GM19397 (cell line): ENCODE measurements around the gene FBLIM1.

Experiments used
- ATAC-seq: cut with Tn5 transposase; IDR thresholded peaks from one replicate; pipeline ENCODE4 v1.9.1; 2021; ENCODE audit warnings: mild to moderate bottlenecking, moderate library complexity; ENCODE audit not compliant: unreplicated experiment

The FBLIM1 gene

DNA sequence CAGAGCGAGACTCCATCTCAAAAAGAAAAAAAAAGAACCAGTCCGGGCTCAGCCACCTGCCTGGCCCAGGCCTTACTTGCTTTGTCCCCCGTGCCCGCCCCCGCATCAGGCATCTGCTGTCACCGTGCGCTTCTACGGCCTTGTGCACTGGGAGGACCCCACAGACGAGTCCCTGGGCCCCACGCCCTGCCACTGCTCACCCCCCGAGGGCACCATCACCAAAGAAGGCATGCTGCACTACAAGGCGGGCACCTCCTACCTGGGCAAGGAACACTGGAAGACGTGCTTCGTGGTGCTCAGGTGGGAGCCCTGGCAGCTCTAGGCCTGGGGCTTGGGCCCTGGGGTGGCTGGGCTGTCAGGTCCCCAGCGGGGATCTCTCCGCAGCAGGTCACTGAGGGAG lies 28.2 kb upstream of the FBLIM1 start:
- ATAC-seq, result no peak

DNA sequence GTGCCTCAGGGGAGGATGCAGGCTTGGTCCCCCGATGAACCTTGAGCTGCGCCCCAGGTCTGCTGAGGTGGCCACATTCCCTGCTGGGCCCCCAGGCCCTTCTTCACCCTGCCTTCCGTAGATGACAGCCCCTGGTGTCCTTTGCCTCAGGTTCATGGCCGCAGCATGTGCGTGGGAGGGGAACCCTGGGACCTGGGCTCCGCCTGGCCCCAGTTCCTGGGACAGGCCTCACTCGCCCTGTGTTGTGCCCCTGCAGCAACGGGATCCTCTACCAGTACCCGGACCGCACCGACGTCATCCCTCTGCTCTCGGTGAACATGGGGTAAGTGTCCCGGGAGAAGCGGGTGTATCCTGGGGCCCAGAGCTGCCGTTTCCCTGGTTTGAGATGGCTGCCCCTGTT lies 27.7 kb upstream of the FBLIM1 start:
- ATAC-seq, result no peak

DNA sequence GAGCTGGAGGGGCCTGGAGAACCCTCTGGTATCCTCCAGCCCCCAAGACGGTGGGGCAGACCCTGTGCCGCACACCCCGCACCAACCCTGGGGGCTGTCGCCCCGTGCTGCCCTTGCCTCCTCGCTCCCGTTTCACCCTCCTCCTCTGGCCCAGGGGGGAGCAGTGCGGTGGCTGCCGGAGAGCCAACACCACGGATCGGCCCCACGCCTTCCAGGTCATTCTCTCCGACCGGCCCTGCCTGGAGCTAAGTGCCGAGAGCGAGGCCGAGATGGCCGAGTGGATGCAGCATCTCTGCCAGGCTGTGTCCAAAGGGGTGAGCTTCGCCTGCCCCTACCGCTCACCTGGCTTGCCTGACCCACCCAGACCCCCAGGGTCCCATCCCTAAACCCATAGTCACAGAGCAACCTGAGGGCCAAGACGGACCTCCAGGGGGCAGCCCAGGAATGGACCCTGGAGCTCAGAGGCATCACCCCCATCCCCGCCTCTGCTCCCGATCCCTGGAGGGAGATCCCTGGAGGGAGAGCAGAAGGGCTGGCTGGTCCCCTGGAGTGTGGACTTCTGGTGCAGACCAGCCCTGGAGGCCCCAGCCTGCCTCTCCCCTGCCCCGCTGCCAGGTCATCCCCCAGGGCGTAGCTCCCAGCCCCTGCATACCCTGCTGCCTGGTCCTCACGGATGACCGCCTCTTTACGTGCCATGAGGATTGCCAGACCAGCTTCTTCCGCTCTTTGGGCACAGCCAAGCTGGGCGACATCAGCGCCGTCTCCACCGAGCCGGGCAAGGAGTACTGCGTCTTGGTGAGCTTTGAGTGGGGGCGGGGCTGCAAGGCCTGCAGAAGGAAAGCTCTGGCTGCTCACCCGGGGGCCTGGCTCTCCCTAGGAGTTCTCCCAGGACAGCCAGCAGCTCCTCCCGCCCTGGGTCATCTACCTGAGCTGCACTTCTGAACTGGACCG lies 26.6 kb upstream of the FBLIM1 start:
- no peak for ATAC-seq

DNA sequence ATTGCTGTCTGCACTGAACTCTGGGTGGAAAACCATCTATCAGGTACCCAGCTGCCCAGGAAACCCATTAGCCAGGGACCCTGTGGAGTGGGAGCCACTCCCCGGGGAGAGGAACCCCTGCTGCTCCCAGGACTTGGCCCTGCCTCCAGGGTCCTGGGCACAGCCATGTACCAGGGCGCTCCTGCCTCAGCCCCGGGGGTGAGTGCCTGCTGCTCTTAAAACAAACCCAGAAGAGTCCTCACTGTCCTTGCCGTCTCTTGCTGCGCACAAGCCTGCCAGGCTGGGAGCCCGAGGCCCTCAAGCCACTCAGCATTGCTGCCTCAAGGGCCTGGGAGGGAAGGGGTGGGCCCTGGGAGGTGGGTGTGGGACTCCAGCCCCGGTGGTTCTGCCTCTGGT lies 25.9 kb upstream of the FBLIM1 start:
- ATAC-seq, result no peak

DNA sequence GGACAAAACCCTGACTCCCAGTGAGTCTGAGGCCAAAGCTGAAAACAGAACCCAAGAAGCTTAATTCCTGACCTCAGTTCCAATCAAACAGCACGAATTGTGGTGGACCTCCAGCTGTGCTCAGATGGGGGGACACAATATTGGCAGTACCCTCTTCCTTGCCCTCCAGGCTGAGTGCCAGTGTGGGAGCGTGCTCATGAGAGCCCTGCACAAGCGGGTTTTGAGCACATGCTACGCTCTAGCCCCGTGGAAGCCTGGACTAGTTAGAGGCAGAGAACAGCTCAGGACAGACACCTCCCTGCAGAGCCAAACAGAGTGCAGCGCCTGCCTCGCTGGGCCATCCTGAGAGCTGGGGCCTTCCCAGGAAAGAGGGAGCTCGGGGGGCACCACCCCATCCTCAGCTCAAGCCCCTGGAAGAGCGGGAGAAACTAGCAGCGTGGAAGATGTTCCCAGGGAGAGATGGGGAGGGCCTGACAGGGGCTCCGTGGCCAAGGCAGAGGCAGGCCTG lies 25.3 kb upstream of the FBLIM1 start:
- ATAC-seq, result no peak

DNA sequence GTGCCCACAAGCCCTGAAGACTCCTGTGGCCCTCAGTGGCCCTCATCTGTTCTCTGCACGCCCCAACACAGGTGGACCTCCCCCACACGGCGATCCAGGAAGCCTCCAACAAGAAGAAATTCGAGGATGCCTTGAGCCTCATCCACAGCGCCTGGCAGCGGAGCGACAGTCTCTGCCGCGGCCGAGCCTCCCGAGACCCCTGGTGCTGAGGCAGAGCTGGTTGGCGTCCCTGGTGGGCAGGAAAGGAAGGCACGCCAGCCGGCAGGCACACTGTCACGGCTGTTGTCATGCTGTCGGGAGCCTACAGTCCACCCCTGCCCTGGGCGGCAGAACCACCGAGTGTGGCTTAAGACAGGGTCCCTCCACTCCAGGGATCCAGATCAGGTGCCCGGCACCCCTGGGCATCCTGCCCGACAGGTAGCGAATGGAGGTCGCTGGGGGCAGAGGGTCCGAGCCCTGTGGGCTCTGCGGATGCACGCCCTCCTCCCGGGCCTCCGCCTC lies 24.8 kb upstream of the FBLIM1 start:
- ATAC-seq, result no peak

DNA sequence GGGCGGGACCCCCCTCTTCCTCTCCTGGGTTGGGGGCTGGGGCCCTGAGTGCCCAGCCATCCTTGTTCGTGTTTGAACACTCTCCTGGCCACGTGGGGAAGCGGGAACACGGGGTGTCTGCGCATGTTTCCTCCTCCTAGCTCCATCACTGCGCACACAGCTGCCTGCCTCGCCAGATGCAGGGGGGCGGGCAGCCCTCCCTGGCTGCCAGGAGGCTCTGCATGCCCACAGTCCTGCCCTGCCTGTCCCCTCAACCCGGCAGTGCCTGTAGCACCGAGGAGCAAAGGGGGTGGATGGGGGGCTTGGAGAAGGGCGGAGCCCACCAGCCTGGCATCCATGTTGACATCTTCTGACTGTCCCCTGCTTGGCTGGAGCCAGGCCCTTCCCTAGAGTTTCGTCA lies 24.3 kb upstream of the FBLIM1 start:
- ATAC-seq, result no peak

DNA sequence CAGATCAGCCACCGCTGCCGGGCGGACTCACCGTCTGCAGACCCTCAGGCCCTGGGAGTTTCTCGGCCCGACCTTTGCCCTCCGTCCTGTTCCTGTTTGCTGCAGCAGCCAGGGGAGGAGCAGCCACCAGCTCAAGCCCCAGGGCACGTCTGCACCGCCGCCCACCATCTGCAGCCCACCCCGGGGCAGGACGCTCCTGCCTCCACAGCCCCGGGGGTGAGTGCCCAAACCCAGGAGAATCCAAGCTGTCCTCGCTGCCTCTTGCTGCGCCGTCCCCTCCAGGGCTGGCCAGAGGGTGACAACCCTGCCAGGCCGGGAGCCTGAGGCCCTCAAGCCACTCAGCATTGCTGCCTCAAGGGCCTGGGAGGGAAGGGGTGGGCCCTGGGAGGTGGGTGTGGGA lies 23.7 kb upstream of the FBLIM1 start:
- no peak for ATAC-seq

DNA sequence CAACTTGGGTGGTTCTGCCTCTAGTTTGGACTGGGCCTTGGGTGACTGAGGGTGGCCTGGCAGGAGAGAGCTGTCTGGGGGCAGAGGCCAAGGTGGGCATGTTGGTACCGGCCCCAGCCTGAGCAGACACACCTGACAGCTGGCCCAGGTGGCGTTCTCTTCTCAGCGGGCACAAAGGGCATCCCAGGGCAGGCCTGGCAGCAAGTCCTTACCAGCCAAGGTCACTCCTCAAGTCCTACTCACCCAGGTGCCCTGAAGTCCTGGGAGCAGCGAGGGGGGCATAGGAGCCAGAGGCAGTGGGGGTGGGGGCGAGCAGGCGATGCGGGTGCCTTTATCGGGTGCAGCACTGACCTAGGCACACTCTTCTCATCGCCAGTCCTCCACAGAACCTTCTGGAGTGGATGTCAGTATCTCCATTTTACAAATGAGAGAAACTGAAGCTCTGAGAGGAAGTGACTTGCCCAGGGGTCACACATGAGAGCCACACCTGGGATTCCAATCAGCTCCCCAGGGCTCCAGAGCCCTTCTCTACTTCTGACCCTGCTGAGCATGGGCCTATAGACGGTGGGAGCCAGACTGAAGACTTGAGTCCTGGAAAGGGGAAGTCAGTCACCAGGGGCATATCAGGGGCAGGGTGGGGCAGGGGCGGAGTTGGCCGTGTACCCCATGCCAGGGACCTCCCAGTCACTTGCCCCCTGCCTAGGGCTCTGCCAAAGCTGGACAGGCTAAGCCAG lies 23.1 kb upstream of the FBLIM1 start:
- ATAC-seq, result no peak

DNA sequence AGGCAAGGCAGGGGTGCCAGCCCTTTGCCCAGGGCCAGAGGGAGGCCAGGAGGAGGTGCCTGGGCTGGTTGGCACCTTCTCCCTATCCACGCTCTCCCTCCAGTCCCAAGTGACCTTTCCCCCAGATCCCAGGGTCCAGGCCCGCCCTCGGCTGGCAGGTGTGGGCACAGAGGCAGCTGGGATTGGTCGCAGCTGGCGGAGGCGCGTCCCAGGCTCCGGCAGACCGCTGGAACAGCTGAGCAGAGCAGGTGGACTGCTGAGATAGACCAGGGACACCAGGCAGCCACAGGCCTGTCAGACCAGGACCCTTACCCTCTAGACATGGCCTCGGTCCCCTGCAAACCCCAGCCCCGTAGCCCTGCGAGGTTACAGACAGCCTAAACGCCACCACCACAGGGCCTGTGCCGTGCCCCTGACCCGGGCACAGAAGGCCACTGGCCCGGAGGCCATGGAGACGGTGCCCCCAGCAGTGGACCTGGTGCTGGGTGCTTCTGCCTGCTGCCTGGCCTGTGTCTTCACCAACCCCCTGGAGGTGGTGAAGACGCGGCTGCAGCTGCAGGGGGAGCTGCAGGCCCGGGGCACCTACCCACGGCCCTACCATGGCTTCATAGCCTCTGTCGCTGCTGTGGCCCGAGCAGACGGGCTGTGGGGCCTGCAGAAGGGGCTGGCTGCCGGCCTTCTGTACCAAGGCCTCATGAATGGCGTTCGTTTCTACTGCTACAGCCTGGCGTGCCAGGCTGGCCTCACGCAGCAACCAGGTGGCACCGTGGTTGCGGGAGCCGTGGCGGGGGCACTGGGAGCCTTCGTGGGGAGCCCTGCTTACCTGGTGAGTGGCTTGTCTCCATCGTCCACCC lies 22.3 kb upstream of the FBLIM1 start, which contains the start of gene SLC25A34:
SLC25A34 (plus strand) TSS at position 221 of the 854 bp plus-strand sequence; CDS start at position 449, 228 bp downstream.
- no peak for ATAC-seq

DNA sequence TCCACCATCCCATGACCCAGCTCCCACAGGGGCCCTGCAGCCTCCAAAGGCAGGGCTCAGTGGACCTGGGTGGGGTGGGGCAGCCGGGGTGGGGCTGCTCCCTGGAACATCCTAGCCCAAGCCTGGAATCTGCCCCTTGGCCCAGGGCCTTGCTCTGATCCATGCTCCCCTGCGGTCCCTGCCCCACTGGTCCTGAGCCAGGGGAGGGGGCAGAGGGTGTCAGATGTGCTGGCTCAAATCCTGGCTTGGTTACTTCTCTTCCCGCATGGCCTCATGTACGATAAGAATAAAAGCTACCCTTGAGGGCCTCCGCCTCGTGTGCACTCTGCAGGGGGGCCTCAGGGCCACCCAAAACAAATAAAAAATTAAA lies 21.7 kb upstream of the FBLIM1 start:
- ATAC-seq, result no peak

DNA sequence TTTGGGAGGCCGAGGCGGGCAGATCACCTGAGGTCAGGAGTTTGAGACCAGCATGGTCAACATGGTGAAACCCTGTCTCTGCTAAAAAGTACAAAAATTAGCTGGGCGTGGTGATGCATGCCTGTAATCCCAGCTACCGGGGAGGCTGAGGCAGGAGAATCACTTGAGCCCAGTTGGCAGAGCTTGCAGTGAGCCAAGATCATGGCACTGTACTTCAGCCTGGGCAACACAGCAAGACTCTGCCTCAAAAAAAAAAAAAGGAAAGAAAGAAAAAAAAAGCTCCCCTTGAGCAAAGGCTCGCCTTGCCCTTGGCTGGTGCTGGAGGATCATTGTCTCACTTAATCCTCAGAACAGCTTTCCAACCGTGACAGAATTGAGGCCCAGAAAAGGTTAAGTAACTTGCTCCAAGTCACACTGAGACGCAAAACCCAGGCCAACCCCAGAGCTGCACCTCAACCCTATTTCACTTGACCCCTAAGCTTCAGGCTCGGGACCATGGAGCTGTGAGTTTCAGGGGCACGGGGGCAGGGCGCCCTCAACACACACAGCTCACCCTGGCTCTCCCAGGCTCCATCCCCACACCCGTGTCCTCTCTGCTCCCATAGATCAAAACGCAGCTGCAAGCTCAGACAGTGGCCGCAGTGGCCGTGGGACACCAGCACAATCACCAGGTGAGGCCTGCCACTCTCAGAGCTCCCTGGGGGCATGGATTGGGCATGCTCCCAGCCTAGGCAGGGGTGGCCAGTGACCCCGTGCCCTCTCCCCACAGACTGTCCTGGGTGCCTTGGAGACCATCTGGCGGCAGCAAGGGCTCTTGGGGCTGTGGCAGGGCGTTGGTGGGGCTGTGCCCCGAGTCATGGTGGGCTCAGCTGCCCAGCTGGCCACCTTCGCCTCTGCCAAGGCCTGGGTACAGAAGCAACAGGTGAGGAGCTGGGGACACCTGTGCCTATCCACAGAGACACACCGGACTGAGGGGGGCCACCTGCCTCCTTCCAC lies 21.0 kb upstream of the FBLIM1 start:
- no peak for ATAC-seq

DNA sequence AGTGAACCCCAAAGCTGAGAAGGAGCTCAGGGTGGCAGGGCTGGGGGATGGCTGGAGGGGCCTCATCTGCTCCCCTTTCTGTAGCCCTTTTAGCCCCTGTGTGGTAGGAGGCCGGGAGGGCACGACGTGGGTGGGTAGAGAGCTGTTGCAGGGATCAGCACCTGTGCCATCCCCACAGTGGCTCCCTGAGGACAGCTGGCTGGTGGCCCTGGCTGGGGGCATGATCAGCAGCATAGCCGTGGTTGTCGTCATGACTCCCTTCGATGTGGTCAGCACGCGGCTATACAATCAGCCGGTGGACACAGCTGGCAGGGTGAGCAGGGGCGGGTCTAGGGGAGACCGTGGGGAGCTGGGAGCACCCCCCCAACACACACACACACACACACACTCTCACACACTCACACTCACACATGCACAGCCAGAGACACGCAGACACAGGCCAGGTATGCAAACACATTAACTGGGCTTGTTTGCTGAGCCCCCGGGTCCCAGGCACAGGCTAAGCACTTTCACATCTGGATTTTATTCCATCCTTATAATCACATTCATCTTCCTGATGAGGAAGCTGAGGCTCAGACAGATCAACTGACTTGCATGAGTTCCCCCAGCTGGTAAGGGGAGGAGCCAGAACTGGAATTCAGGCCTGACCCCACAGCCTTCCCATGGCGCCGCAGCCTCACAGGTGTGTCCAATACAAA lies 20.0 kb upstream of the FBLIM1 start:
- ATAC-seq, result no peak

DNA sequence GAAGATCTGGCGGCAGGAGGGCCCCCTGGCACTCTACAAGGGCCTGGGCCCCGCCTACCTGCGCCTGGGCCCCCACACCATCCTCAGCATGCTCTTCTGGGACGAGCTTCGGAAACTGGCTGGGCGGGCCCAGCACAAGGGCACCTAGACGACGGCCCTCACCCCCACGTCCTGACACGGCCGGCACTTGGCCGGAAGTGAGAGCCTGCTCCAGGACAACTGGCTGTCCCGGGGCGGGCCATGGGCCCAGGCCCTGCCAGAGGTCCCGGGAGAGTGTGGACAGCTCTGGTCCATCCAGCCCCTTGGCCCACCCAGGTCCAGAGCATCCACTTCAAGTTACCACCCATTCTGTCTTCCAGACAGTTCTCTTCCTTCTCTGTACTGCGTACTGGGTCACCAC lies 19.3 kb upstream of the FBLIM1 start:
- no peak for ATAC-seq

DNA sequence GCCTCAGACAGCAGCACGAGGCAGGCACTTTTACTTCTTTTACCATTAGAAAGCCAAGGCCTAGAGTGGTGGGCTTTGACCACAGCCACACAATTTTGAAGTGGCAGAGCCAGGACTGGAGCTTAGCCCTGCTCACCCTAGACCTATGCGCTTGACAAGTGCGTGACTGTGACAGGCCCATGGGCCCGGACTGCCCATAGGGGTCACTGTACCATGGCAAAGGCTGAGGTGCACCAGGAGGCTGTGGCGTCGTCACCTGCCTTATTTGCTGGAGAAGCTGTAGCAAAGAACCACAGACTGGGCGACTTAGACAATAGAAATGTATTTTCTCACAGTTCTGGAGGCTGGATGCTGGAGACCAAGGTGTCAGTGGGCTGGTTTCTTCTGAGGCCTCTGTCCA lies 18.9 kb upstream of the FBLIM1 start:
- ATAC-seq, result no peak

DNA sequence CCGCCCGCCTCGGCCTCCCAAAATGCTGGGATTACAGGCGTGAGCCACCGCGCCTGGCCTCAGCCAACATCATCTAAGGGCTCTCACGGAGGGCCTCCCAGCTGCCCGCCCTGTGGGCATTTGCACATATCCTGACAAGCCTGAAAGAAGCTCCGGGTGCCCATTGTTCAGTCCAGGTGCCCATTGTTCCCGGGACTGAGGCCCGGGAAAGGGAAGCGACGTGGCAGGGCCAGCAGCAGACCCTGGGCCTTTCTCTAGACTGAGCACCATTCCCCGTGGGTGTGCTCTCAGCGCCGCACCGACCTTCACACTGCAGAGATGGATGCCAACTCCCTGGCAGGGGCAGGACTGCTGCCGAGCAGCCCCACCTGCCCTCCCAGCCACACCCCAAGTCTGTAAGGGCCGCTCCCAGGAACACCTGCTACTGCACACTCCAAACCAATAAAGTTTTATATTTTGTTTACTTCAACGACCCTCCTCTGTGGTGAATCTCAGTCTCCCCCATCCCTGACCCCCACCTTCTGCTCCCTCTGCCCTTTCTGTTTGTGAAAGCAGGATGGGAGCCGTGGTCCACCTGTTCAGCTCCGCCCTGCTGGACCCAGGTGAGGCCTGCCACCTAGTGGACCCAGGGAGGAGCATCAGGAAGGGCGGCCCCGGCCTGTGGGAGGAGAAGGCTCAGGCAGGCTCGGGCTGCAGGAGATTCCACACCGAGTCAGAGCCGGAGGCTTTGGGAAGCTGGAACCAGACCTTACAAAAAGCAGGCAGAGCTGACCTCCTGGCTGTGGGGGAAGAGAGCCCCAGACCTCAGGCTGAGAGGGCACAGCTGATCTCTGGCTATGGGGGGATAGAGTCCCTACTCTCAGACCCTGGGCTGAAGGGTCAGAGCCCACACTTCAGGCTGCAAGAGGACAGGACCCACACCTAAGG lies 17.4 kb upstream of the FBLIM1 start:
- ATAC-seq, result no peak

DNA sequence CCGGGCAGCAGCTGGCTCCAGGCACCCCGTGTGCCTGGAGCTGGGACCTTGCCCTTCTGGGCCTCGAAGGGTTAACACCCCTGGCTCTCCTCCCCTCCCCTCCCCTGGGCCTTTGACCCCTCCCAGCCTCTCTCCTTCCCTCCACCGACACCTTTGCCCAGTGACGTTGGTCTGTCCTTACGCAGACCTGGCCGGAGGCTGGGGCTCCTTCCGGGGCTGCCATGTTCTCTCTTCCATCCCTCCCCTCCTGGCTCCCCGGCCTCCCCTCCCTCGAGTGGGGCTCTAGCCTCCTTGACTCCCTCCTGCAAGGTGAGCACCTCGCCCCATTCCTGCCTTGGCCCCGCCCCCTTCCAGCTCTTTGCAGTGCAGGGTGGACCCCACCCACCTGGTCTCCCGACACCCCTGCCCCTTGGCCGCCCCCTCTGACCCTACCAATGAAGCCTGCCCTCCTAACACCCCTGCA lies 16.2 kb upstream of the FBLIM1 start, which contains the start of gene TMEM82:
TMEM82 (plus strand) TSS at position 161 of the 463 bp plus-strand sequence; CDS start at position 222, 61 bp downstream.
- no peak for ATAC-seq
